Measurements from ENCODE around the gene KIF22.
"Not testable (repeated sequence)": the region's sequence is repeated elsewhere in the genome, so short reads cannot be mapped to it uniquely, and the experiment has no call there.

Gene KIF22

GRCh38 chr16:29766571-29766970 lies 24.0 kb upstream of the KIF22 start:
- DNase-seq (ENCODE audit: low spot score), result no peak

- no peak for DNase-seq (ENCODE audit: low spot score)
These were observed 23.5 kb upstream of the KIF22 start for GRCh38 chr16:29767062-29767461.

- no peak for DNase-seq (ENCODE audit: low spot score)
These were observed 21.0 kb upstream of the KIF22 start for GRCh38 chr16:29769507-29769906.

- DNase-seq (ENCODE audit: low spot score), result no peak
These were observed 20.2 kb upstream of the KIF22 start for GRCh38 chr16:29770250-29770929.

GRCh38 chr16:29772330-29772729 lies 18.2 kb upstream of the KIF22 start:
- DNase-seq (ENCODE audit: low spot score), result not testable (repeated sequence)

- no peak for DNase-seq (ENCODE audit: low spot score)
These were observed 15.8 kb upstream of the KIF22 start for GRCh38 chr16:29774730-29775129.

- DNase-seq (ENCODE audit: low spot score), result no peak
These were observed 14.7 kb upstream of the KIF22 start for GRCh38 chr16:29775742-29776408.

- no peak for DNase-seq (ENCODE audit: low spot score)
These were observed 12.8 kb upstream of the KIF22 start, which contains the start of gene ZG16 for GRCh38 chr16:29777576-29778350. TSS of gene ZG16 (plus strand) at chr16:29778256. CDS start at chr16:29779267, 1,011 bp downstream.

GRCh38 chr16:29779474-29779873 lies 11.1 kb upstream of the KIF22 start:
- no peak for DNase-seq (ENCODE audit: low spot score)

GRCh38 chr16:29783094-29783953 lies 7.2 kb upstream of the KIF22 start:
- DNase-seq (ENCODE audit: low spot score), result not testable (repeated sequence)

- no peak for DNase-seq (ENCODE audit: low spot score)
These were observed 6.4 kb upstream of the KIF22 start for GRCh38 chr16:29784157-29784556.

- DNase-seq (ENCODE audit: low spot score), result no peak
These were observed 5.5 kb upstream of the KIF22 start for GRCh38 chr16:29784901-29785500.

- DNase-seq (ENCODE audit: low spot score), result not testable (repeated sequence)
These were observed 3.4 kb upstream of the KIF22 start for GRCh38 chr16:29787155-29787554.

GRCh38 chr16:29789775-29790182 lies 772 bp upstream of the KIF22 start:
- no peak for DNase-seq (ENCODE audit: low spot score)

- no peak for DNase-seq (ENCODE audit: low spot score)
These were observed 646 bp downstream of the KIF22 start for GRCh38 chr16:29790949-29791844.

GRCh38 chr16:29791845-29792807 lies 1.6 kb downstream of the KIF22 start:
- no peak for DNase-seq (ENCODE audit: low spot score)

- not testable (repeated sequence) for DNase-seq (ENCODE audit: low spot score)
These were observed 2.6 kb downstream of the KIF22 start for GRCh38 chr16:29793153-29793552.

- DNase-seq (ENCODE audit: low spot score), result no peak
These were observed 3.7 kb downstream of the KIF22 start for GRCh38 chr16:29794231-29794710.

GRCh38 chr16:29802416-29802935 lies 11.9 kb downstream of the KIF22 start:
- no peak for DNase-seq (ENCODE audit: low spot score)

Data from putamen (tissue), 1 donor.